Bronchus fibroblast of lung (primary cell): ENCODE results near the gene GPR85. TPM values are rescaled to one million over a fixed set of nuclear protein-coding genes. Genes with fewer than 3 reads are reported as not detected.

Experiments
- total RNA-seq: library from RNA; depleted of rRNA; stranded (reverse); fragments of >200 nt; gene quantifications from 2 replicates; pipeline ENCODE4 v1.2.3, GENCODE V29; 2015

The GPR85 gene, protein sequence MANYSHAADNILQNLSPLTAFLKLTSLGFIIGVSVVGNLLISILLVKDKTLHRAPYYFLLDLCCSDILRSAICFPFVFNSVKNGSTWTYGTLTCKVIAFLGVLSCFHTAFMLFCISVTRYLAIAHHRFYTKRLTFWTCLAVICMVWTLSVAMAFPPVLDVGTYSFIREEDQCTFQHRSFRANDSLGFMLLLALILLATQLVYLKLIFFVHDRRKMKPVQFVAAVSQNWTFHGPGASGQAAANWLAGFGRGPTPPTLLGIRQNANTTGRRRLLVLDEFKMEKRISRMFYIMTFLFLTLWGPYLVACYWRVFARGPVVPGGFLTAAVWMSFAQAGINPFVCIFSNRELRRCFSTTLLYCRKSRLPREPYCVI
- 4.6 and 5.2 TPM in 2 replicates for total RNA-seq

DNA sequence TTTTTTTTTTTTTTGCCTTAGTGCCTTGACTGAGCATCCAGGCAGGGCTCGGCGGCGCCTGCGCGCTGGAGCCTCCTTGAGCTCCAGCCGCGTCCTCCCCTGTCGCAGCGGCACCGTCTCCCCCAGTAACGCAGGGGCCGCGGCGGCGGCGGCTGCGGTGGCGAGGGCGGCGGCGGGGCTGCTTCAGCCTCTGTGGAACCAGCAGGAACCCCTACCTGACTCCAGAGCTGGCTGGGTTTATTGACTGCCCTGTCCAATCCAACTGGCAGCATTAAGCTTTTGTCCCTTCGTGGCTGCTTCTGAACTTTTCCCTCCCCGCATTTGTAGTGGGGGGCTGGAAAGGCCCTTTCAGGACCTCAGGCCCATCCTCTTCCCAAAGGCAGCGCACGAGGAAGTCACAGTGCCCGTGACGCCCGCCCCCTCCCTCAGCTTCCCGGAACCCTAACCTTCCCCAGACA is at the start of gene GPR85:
Gene GPR85, minus strand, starts transcription at position 397 of the 458 bp plus-strand sequence. CDS start 2,106 bp downstream, outside the sequence.

DNA sequence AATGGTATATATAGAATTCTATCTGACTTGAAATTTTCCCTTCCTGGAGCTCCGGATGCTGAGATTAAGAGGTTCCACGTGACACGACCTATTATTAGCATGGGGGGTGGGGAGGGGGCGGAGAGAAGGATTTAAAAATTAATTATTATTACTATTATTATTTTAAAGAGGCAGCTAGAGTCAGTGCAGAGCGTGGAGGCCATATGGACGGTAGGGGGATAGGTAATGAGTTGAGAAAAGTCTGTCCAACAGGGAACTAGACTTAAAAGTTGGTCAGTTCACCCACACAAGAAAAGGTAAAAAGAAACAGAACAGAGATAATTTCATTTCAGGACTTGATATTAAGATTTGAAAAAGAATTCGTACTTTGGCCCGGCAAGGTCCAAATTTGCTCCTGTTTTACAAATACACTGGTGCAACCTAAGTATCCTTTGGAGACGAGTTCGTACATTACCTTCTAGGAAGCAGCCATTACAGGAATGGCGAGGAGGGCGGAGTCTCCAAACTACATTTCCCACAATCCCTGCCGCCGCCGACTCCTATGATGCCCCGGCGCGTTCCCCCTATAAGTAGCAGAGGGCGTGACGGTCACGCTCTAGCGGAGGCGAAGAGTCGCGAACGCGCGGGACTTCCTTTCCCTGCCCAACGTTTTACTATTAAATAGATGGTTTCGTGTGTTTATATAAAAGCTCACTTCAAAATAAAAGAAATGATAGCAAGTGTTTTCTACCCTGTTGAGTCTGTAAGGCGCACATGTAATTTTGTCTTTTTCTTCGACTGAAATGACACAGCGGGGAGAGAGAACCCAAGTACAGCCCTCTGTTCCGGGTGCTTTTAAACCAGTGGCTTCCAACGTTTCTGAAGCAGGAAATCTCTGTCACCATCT is 31.7 kb upstream of the GPR85 start, which contains the start of gene SMIM30:
Gene SMIM30, minus strand, starts transcription at position 481 of the 886 bp plus-strand sequence. CDS start 976 bp downstream, outside the sequence.

Other genes with a start within 250 kb of the GPR85 start
- 71.8 and 73.6 TPM in 2 replicates for gene SMIM30, start 31.7 kb upstream of the GPR85 start, total RNA-seq